ENCODE measurements around the gene ST3GAL3.

The ST3GAL3 gene

DNA sequence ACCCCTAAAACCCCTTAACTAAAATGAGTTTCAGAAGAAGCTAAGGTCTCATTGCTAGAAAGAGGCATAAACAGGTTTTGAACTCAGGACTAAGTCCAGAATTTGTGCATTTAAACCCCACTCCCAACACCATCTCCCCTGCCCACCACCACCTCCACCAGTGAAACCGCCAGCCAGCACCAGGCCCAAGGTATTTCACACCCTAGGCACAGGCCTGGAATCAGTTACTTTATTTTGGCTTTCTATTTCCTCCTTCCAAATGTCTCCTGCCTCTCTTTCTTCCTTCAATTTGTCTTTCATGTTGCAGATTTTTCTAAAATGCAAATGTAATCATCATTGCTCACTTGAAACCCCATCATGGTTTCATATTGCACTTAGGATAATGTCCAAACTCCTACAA, 237.5 kb downstream of the ST3GAL3 start:
- DNase-seq, result no peak

DNA sequence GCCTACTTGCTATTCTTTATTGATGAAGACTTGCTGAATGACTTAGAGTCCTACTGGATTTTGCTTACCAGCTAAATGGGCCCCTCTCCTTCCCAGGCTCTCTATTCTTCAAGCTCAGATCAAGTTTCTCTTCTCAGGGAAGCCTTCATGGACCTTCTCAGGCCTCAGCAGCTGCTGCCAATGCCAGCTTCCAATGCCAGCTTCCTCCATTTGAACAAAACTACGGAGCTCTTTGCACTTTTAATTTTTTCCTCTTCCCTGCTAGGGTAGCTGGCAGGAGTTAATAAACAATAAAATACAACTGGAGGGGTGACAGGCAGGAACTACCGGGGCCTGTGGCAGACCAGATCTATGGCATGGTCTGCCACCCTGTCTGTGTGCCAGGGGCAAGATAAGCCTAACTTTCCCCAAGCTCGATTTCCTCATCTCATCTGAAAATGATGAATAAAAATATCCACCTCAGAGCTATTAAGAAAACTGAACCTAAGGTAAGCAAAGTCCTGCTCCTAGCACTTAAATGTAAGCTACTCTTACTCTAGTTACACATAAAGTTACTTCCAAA, 238.4 kb downstream of the ST3GAL3 start:
- DNase-seq, result no peak

DNA sequence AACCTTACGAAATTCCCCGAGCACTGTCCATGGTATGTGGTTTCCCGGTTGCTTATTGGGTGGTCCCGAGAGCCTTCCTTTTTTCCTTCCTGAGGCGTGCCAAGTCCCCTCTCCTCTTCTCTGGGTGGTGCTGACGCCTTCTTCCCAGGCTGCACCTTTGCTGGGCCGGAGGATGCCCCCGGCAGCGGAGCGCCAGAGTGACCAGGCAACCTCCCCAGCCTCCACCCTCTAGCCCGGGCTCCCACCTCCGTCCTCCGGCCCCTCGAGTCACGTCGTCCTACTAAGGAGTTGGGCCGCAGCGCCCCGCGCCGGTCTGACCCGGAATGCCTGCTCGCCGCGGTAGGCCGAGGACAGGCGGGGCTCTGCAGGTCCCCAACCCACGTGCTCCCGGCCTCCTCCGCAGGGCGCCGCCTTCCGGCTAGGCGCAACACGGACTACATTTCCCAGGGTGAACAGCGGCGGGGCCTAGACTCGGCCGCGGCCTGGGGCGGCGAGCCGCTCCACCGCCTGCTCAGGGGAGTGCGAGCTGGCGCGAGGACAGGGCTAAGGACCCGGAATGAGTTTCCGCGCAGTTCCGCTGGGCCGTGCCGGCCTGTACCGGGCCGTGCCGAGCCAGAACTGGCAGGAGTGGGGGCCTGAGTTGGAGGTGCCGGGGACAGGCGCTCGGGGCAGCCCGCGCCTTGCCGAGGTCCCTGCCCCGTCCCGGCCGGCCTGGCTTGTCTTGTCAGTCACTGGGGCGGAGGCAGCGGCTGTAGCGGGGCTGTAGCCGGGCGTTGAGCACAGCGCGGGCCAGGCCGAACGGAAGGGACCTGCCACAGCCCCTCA, 239.1 kb downstream of the ST3GAL3 start, which contains the start of gene IPO13:
Gene IPO13 (plus strand): TSS at position 715 of the 825 bp plus-strand sequence. CDS start 651 bp downstream, outside the sequence.
- DNase-seq, result peak; percentile 98

DNA sequence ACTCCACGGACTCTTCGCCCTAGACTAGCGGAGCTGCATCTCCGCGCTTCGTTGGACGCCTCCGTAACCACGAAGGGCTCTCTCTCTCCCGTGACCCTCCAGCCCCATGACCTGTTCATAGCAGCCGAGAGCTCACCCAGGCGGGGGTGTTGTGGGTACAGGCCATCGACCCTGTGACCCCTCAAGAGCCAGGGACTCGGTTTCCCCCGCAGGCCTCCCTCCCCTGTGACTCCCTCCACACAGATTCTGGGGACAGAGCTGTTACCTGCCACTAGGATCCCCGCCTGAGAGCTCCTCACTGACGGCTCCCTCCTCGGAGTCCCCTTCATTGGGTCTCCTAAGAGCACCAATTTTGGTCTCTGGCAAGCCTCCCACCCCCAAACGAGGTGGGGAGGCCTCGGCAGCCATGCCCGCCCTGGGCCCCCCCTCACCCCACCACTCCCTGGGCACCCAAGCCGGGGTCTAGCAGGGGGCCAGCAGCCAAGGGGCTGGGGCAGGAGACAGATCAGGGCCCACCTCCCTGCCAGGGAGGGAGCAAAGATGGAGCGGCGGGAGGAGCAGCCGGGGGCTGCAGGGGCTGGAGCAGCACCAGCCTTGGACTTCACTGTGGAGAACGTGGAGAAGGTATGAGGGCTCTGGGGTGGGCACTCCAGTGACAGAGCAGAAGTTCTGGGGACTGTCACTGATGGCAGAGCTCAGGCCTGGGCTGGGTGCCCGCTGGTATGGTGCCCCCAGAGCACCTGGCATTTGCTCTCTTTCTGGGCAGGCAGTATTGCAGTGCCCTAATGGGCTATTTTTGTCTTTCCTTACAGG, 239.9 kb downstream of the ST3GAL3 start:
- no peak for DNase-seq

DNA sequence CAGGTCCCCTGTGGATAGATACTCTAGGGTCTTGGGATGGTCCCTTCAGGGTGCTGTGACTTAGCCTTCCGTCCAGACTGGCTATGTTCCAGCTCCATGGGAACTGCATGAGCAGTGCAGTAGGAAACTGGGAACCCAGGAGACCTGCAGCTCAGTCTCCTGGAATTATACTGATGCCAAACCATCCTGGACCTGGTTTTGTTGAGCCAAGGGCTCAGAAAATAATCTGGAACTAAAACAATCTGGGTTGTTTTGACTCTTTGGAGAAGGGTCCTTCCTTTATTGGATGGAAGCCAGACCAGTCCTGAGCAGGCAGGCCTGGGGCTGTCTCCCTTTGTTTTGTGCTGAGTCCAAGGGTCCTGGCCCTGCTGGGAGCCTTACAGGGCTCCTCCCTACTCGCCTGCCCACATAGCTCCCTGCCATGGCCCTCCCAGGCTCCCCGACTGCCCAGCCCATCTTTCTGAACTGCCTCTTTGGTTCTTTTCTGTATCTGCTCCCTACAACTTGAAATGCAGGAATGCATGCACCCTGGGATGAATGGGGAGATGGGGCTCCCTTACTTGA, 240.6 kb downstream of the ST3GAL3 start:
- DNase-seq, result no peak

DNA sequence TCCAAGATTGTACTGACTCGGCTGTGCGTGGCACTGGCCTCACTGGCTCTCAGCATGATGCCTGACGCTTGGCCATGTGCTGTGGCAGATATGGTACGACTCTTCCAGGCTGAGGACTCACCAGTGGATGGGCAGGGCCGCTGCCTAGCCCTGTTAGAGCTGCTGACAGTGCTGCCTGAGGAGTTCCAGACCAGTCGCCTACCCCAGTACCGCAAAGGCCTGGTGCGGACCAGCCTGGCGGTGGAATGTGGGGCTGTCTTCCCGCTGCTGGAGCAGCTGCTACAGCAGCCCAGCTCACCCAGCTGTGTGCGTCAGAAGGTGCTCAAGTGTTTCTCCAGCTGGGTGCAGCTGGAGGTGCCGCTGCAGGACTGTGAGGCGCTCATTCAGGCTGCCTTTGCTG, 242.3 kb downstream of the ST3GAL3 start:
- DNase-seq, result no peak

DNA sequence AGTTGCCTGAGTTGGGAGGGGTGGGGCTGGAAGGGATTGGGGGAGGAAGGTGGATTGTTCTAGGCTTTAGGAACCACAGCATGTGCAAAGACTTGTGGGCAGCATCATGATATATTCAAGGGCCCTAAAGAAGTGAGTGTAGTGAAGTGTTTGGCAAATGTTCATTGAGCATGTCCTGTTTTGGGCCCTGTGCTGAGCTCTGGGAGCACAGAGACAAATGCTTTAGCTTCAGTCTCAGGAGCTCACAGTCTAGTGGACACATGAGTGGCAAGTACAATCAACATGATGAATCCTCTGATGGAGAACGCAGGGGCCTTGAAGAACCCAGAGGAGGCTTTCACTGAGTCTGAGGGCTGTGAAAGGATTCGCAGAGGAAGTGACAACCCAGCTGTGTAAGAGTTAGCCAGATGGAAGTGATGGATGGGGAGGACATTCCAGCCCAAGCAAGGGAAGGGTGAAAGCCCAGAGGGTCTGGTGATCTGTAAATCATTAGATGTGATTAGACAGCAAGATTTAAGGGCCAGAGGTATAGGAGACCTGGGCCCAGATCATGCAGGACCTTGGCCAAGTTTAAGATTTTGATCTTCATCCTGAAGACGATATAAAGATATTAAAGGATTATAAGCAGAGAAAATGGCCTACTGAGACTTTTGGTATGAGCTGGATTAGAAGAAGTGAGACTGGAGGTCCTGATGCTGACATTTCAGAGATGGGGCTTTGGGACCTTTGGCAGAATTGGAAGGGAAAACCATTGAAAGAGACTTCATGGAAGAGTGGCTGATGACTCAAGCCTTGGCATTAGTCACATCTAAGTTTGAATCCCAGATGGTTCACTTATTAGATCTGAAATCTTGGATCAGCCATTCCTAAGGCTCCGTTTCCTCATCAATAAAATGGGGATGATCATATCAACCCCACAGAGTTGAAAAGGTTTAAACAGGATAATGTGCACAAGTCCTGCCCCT, 244.0 kb downstream of the ST3GAL3 start:
- DNase-seq, result no peak

DNA sequence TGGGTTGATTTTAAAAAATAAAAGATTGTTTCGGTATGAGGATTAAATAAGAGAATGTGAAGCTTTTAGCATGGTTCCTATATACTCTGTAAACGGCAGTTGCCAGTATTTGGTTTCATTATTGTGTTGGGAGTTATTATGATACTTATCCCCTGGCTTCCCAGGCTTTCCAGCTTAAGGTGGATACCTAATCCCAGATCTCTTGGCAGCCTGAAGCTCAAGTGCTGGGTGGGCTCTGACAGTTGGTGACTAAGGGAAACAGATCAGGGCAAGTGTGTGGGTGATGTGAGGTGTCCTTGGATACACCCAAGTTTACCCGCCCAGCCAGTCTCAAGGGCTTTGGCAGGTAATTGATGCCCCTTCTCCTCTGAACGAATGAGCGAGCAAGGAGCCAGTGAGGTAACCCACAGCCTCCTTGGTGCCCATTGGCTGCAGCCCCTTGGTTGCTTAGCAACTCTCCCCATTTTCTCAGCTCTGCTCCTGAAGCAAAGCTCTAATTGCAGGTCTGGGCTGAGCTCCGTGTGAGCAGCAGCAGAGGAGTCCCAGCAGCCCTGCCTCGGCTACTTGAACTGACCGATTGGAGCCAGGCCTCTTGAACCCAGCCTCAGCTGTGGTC, 245.5 kb downstream of the ST3GAL3 start:
- no peak for DNase-seq

DNA sequence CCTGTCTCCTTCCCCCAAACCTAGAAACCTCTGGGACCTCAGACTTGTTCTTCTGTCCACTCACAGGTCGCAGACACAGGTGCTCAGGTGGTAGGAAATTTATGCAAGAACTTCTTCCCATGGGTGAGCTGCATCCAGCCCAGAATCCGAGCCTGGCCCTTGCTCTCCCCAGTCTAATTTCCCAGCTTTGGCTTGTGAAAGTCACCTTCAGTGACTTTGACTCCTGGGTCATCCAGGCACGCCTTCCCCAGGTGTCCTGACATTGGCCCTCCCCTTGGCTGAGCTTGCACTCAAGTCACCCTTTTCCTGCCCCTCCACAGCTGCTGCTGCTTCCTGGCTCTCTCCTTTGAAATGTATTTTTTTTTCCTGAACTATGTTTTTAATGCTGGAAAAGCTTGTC, 246.0 kb downstream of the ST3GAL3 start:
- no peak for DNase-seq

DNA sequence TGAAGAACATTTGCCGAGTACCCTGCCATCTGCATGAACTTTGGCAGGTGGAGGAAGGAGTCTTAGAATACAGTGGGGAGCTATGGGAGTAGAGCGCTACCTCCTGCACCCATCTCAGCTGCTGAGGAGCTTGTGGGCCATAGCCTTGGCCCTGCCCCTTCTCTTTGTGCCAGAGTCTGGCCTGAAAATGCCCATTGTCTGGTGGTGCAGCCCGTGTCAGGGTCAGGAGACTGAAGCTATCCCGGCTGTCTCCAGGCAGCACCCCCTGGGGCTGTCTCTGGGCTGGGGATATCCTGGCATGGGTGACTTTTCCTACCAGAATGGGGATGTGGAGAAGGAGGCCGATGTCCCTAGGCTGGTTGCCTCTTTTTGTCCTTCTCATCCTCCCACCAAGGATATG, 246.7 kb downstream of the ST3GAL3 start:
- no peak for DNase-seq

DNA sequence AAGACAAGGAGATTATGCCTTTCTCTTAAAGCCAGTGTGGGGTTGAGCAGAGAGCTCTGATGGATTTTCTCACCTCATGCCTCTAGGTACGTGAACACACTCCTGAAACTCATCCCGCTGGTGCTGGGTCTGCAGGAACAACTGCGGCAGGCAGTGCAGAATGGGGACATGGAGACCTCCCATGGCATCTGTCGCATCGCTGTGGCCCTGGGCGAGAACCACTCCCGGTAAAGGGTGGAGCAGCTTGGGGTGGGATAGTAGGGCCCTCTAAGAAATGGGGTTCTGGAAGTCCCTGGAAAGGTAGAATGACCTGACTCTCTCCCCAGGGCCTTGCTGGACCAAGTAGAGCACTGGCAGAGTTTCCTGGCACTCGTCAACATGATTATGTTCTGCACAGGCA, 248.9 kb downstream of the ST3GAL3 start:
- no peak for DNase-seq

DNA sequence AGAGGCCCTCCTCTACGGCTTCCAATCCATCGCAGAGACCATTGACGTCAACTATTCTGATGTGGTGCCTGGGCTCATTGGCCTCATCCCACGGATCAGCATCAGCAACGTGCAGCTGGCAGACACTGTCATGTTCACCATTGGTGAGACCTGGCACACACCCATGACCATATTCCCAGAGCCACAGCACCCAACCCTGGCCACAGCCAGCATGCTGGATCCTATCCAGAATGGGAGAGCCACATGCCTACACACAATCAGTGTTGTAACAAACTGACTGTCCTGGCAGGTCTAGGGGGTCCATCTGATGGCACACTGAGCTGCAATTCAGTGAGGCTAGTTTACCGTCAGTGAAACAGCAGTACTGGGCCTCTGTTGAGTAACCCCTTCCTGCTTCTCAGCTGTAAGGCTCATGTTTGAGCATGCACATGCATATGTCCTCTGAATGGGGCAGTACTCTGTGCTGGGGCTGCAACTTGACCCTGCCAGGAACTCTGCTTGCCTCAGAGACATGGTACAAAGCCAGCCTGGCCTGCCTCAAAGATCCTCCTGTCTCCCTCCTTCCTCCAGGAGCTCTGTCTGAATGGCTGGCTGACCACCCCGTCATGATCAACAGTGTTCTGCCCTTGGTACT, 250.2 kb downstream of the ST3GAL3 start:
- no peak for DNase-seq

DNA sequence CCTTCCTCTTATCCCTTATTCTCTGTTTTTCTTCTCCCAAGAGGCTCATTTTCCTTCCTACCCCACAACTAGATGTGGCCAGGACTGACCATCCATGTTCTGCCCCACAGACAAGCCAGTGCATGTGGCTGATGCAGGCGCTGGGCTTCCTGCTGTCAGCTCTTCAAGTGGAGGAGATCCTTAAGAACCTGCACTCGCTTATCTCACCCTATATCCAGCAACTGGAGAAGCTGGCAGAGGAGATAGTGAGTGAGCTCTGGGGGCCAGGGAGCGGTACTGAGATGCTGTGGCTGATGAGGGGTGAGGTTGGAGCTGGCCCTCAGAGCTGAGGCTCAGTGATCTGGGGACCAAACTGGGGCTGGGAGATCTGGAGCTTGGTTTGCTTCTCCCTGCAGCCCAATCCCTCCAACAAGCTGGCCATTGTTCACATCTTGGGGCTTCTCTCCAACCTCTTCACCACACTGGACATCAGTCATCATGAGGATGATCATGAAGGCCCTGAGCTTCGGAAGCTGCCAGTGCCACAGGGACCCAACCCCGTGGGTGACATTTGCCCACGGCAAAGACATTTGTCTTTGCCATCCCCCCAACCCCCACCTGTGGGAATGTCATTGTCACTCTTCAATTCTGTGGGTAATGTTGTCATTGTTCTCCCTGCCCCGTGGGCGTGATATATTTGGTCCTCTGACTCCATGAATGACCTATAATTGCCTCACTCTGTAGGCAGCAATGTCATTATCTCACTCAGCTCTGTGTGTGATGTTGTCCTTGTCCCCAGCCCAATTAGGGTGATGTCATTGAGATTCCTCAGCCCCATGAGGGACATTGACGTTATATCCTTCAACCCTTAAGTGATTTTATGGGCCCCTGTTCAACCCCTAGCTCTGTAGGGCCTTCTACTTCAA, 251.3 kb downstream of the ST3GAL3 start:
- DNase-seq, result no peak

DNA sequence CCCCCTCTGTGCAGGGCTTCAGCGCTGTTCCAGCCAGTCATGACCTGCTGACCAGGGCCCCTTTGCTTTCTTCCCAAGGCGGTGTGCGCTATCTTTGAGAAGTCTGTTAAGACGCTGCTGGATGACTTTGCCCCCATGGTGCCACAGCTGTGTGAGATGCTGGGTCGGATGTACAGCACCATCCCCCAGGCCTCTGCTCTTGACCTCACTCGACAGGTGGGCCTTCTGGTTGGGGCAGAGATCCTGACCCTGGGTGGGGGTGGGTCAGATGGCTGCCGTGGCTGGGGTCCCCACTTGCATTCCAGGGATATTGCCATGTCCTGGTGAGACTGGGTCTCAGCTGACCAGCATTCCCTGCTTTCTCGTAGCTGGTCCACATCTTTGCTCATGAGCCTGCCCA, 253.5 kb downstream of the ST3GAL3 start:
- DNase-seq, result no peak

DNA sequence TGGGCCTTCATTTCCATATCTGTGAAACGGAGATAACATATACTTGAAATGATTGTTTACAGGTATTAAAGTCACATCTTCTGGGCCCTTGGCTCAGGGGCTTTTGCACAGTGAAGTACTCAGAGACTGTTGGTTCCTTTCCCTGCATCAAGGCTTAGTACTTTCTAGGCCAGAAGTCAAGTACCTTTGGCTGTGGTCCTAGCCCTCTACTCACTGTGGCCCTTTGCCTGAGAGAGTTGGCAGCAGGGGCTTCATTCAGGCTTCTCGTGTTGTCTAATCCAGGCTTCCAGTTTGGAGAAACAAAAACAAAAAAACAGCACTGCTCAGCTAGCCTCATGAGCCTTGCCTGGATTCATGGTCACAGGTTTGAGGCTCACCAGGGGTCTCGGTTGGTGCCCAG, 254.4 kb downstream of the ST3GAL3 start:
- no peak for DNase-seq

DNA sequence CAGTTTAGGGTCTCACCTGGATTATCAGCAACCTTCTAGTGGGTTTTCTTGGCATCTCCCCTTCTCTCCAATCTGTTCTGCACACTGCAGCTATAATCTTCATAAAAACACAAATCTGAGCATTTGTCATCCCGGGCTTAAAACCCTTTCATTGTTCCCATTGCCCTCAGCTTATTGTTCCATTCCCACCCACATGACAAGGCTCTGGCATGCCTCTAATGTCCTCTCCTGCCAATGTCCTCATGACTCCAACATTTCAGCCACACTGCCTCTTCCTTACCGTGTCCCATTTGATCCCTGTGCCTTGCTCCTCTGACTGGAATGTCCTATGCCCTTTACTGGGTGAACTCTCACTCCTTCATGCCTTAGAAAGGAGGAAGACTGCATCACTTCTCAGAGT, 255.0 kb downstream of the ST3GAL3 start:
- DNase-seq, result no peak

DNA sequence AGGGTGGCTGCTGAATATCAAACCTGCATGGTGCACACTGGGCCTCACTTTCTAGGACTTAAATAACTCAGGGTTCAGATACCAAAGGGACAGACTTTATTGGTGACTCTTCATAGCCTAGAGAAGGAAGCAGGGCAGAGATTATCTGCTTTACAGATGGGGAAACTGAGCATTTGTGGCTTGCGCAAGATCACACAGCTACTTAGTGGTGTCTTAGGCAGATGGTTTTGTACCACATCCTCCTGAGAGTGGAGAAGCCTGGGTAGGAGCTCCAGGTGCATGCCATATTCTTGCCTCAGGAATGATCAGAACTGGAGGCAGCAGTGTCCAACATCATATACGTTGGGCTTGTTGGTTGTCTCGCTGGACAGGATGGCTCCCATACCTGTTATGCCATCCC, 255.7 kb downstream of the ST3GAL3 start:
- no peak for DNase-seq

DNA sequence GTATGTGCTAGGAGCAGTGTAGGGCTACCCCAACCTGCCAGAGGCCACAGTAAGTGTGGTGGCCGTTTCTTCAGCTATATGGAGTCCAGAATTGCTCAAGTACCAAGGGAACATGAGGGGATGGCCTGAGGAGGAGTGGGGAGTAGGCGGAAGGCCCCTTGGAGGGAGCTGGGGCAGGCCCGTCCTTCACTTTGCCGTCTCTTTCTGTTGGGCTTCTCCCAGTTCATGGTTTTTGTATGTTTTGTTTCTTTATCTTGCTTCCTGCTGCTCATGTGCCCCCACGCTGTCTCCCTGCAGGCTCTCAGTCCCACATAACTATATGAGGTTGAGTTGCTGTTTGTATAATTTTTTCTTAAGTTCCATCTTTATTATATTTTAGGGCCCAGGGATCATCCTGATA, 256.6 kb downstream of the ST3GAL3 start:
- no peak for DNase-seq

DNA sequence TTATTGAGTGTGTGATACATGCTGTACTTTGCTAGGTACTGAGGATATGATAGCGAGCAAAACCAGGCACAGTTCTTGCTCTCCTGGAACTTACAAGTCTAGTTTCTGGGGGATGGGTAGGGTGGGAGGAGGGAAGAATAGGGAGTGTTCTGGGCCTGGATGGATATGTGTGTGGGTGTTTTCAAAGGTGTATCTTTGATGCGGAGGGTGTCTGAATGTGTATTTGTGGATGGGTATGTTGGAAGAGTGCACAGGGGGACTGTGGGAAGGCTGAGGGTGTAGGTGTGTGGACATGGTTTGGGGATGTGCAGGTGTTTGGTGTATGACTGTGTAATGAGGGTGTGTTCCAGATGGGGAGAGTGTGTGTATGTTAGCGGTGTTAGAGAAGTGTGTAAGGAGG, 258.0 kb downstream of the ST3GAL3 start:
- no peak for DNase-seq

Data from inflammatory macrophage (primary cell).